GM10266 (cell line): ENCODE data around the gene PRTFDC1.

Experiments used
- DNase-seq: peaks from one replicate; pipeline ENCODE4 v3.0.0; 2012; ENCODE audit errors: extremely low spot score
- CTCF ChIP-seq: IDR thresholded peaks from 2 replicates; pipeline ENCODE4 v1.5.1; 2012; ENCODE audit warnings: mild to moderate bottlenecking, low read depth; ENCODE audit not compliant: control insufficient read depth, insufficient read depth; ENCODE audit errors: missing control alignments

The PRTFDC1 gene

GRCh38 chr10:24947304-24948097 is 4.9 kb downstream of the PRTFDC1 start:
- no peak for TF ChIP-seq CTCF
- peak; percentile 38 for DNase-seq

DNA sequence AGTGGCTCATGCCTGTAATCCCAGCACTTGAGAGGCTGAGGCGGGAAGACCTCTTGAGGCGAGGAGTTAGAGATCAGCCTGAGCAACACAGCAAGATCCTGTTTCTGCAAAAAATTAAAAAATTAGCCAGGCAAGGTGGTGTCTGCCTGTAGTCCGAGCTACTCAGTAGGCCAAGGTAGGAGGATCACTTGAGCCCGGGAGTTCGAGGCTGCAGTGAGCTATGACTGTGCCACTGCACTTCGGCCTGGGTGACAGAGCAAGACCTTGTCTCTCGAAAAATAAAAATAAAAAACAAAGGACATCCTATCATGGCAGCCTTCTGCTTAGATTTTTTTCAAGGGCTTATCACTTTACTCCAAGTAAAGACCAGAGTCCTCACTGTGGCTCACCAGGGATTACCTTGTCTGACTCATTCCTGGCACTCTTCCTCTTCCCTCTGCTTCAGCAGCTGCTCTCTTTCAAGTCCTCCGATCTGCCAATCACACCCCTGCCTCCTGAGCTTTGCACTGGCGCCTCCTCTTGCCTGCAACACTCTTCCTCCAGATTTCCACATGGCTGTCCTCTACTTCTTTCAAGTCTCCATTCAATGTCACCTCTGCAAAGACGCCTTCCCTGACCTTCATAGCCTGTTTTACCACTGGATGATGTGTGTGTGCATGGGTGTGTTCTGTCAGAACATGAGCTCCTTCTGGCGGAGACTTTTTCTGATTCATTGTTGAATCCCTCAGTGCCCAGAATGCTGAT is 7.7 kb downstream of the PRTFDC1 start:
- TF ChIP-seq CTCF, result no peak
- DNase-seq, result no peak

DNA sequence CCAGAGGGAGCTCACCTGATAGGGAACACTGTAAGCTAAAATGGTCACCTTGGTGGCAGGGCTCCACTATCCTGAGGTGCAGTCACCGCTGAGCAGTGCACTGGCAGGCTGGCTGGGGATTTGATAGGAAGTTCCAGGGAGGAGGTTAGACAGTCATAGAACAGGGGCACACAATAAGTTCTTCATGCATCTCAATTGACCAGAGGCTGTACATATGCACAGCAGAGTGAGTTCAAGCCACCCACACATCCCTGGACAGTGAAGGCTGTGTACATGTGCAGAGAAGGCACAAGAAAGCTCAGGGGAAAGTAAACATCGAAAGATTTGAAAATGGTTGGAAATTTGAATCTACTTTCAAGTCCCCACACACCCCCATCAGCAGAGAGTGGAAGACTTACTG is 13.9 kb downstream of the PRTFDC1 start:
- no peak for TF ChIP-seq CTCF
- DNase-seq, result no peak

GRCh38 chr10:24938076-24938475 is 14.3 kb downstream of the PRTFDC1 start:
- no peak for TF ChIP-seq CTCF
- no peak for DNase-seq

GRCh38 chr10:24935504-24936292 is 16.7 kb downstream of the PRTFDC1 start:
- DNase-seq, result no peak
- no peak for TF ChIP-seq CTCF

- no peak for TF ChIP-seq CTCF
- DNase-seq, result no peak
Measured at GRCh38 chr10:24931236-24931635, 21.2 kb downstream of the PRTFDC1 start.
